CD8-positive, alpha-beta memory T cell (primary cell): ENCODE measurements around the gene ZNF618. TPM values are rescaled to one million over a fixed set of nuclear protein-coding genes. Genes with fewer than 3 reads are reported as not detected.

Experiments used
- CTCF ChIA-PET: fragments of 350-600 bp; sonication (Branson Sonifier 250); formaldehyde crosslinking; loops from one replicate; lab custom pipeline; 2021; ENCODE audit warnings: antibody characterized with exemption; lab: Charles Lee
- POLR2A ChIA-PET: fragments of 350-600 bp; sonication (Branson Sonifier 250); formaldehyde crosslinking; loops from one replicate; lab custom pipeline; 2021; ENCODE audit warnings: antibody characterized with exemption; lab: Charles Lee
- DNase-seq, 5 donors: peaks; one replicate each; pipeline versions ENCODE4 v3.0.0 to v3.0.0-alpha.2; 2020 to 2022; ENCODE audit warnings: mixed read lengths in 1 of 5
- H3K27ac ChIP-seq: one replicate; pipeline ENCODE4 v1.7.0; 2013; ENCODE audit warnings: low read depth, mild to moderate bottlenecking, low read length, moderate library complexity
- H3K27me3 ChIP-seq: 2 replicates; pipeline ENCODE4 v1.7.0; 2013; ENCODE audit warnings: low read length, mild to moderate bottlenecking; ENCODE audit not compliant: insufficient read depth, poor library complexity, severe bottlenecking
- H3K36me3 ChIP-seq: 2 replicates; pipeline ENCODE4 v1.7.0; 2013; ENCODE audit warnings: mild to moderate bottlenecking, low read length, moderate library complexity; ENCODE audit not compliant: insufficient read depth
- H3K4me1 ChIP-seq: 2 replicates; pipeline ENCODE4 v1.7.0; 2013; ENCODE audit warnings: mild to moderate bottlenecking, low read length, moderate library complexity; ENCODE audit not compliant: insufficient read depth
- H3K4me3 ChIP-seq: 2 replicates; pipeline ENCODE4 v1.7.0; 2013; ENCODE audit warnings: mild to moderate bottlenecking, low read length
- H3K9me3 ChIP-seq: 2 replicates; pipeline ENCODE4 v1.7.0; 2013; ENCODE audit warnings: mild to moderate bottlenecking, low read length
- H3K27ac Mint-ChIP-seq, 8 donors: one replicate each; pipeline ENCODE4 v1.8.0; 2020 to 2021; ENCODE audit warnings: mixed read lengths in 8 of 8, mild to moderate bottlenecking in 6 of 8, inconsistent platforms in 3 of 8, moderate library complexity in 3 of 8
- H3K27me3 Mint-ChIP-seq, 2 donors: one replicate each; pipeline ENCODE4 v1.8.0; 2020 to 2021; ENCODE audit warnings: mixed read lengths in 2 of 2, mild to moderate bottlenecking in 1 of 2, moderate library complexity in 1 of 2
- H3K36me3 Mint-ChIP-seq, 3 donors: one replicate each; pipeline ENCODE4 v1.8.0; 2020 to 2021; ENCODE audit warnings: mixed read lengths in 3 of 3, inconsistent platforms in 1 of 3, mild to moderate bottlenecking in 1 of 3
- H3K4me1 Mint-ChIP-seq, 3 donors: one replicate each; pipeline ENCODE4 v1.8.0; 2020 to 2021; ENCODE audit warnings: mixed read lengths in 3 of 3, inconsistent platforms in 1 of 3, mild to moderate bottlenecking in 1 of 3
- H3K4me3 Mint-ChIP-seq, 7 donors: one replicate each; pipeline ENCODE4 v1.8.0; 2020 to 2021; ENCODE audit warnings: mixed read lengths in 7 of 7, mild to moderate bottlenecking in 6 of 7, moderate library complexity in 4 of 7, inconsistent platforms in 2 of 7
- H3K9me3 Mint-ChIP-seq, 5 donors: one replicate each; pipeline ENCODE4 v1.8.0; 2020 to 2022; ENCODE audit warnings: mixed read lengths in 5 of 5, mild to moderate bottlenecking in 3 of 5, moderate library complexity in 2 of 5, inconsistent platforms in 1 of 5
- polyA plus RNA-seq: library from polyadenylated mRNA; unstranded; fragments of 300-500 nt; fragmentation: Illumina TruSeq; gene quantifications from one replicate; pipeline ENCODE4 v1.2.3, GENCODE V29; 2021
- total RNA-seq, 2 experiments: library from RNA; stranded (reverse); gene quantifications; one replicate each; pipeline ENCODE4 v1.2.3, GENCODE V29; 2021

The ZNF618 gene
- total and polyA plus RNA-seq, 3 experiments from 2014 or later: 0.55 to 1.2 (median 0.57) TPM

DNA sequence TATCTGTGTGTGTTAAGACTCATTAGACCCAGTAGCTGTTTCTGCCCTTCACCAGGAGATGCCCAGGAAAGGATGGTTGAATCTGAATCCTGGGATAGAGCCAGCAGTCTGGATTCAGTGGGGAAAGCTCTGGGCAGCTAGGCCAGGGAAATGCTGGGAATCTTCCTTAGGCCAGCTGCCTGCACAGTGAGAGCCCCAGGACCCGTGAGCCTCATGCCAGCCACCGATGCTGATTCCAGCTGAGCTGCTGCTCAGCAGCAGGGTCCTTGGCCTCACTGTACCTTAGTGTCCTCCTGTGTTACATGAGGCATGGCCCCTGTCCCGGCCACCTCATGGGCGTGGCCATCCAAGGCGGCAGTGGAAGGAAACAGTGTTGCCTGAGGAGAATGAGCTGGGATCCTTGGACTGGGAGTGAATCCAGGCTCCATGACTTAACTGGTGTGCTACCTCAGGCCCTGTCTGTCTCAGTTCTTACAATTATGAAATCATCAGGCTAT is 114.9 kb downstream of the ZNF618 start:
- ChIA-PET POLR2A (no interaction called here), CTCF (no interaction called here)
- Mint-ChIP-seq H3K27me3 (peaks cover 0 to 3% of the 10 kb centered on the region in 2 donors), H3K4me3 (no peak overlapping the region), H3K27ac (no peak overlapping the region), H3K4me1 (peaks cover 0 to 15% (median 2%) of the 10 kb centered on the region in 3 donors), H3K36me3 (peaks cover 0 to 9% (median 0%) of the 10 kb centered on the region in 3 donors), H3K9me3 (peaks cover 0 to 3% (median 0%) of the 10 kb centered on the region in 5 donors)
- DNase-seq: no peak
- Histone ChIP-seq H3K9me3 (no peaks in the 10 kb centered on the region), H3K4me1 (no peaks in the 10 kb centered on the region), H3K36me3 (no peaks in the 10 kb centered on the region), H3K27ac (no peak overlapping the region), H3K27me3 (no peaks in the 10 kb centered on the region), H3K4me3 (no peak overlapping the region)

GRCh38 chr9:113991714-113992113 is 115.6 kb downstream of the ZNF618 start:
- POLR2A ChIA-PET: no interaction called here
- Histone ChIP-seq H3K4me3 (no peak overlapping the region), H3K4me1 (no peaks in the 10 kb centered on the region), H3K9me3 (no peaks in the 10 kb centered on the region), H3K27me3 (no peaks in the 10 kb centered on the region), H3K36me3 (no peaks in the 10 kb centered on the region), H3K27ac (no peak overlapping the region)
- CTCF ChIA-PET: no interaction called here
- H3K27ac Mint-ChIP-seq: no peak overlapping the region
- H3K36me3 Mint-ChIP-seq: peaks cover 0 to 9% (median 0%) of the 10 kb centered on the region in 3 donors
- H3K9me3 Mint-ChIP-seq: peaks cover 0 to 3% (median 0%) of the 10 kb centered on the region in 5 donors
- H3K4me1 Mint-ChIP-seq: peaks cover 0 to 15% (median 2%) of the 10 kb centered on the region in 3 donors
- H3K27me3 Mint-ChIP-seq: peaks cover 0 to 3% of the 10 kb centered on the region in 2 donors
- no peak for DNase-seq
- H3K4me3 Mint-ChIP-seq: no peak overlapping the region

- Histone ChIP-seq H3K9me3 (no peaks in the 10 kb centered on the region), H3K4me1 (no peaks in the 10 kb centered on the region), H3K27ac (no peak overlapping the region), H3K36me3 (no peaks in the 10 kb centered on the region), H3K27me3 (no peaks in the 10 kb centered on the region), H3K4me3 (no peak overlapping the region)
- CTCF ChIA-PET: no interaction called here
- peaks cover 0 to 9% (median 0%) of the 10 kb centered on the region in 3 donors for H3K36me3 Mint-ChIP-seq
- POLR2A ChIA-PET: no interaction called here
- no peak for DNase-seq
- peaks cover 0 to 3% of the 10 kb centered on the region in 2 donors for H3K27me3 Mint-ChIP-seq
- no peak overlapping the region for H3K4me3 Mint-ChIP-seq
- no peak overlapping the region for H3K27ac Mint-ChIP-seq
- H3K9me3 Mint-ChIP-seq: peaks cover 0 to 3% (median 0%) of the 10 kb centered on the region in 5 donors
- peaks cover 0 to 15% (median 2%) of the 10 kb centered on the region in 3 donors for H3K4me1 Mint-ChIP-seq
Observed at GRCh38 chr9:113992276-113992951, 116.3 kb downstream of the ZNF618 start.

DNA sequence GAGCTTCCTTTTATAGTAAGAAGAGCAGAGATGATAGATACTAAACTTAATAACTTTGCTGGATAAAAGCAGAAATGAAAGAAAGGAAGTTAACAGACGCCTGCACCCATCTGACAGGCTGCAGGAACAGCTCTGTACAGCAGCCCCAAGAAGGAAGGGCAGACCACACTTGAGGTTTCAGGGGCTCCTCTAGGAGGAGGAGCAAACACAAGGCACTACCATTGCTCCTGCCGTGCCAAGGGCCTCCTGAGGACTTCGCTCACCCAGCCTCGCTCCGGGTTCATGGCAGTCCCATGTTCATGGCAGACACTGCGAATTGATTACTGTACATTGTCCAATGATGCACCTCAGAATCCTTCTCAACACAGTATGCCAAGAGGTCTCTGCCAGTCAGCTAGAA is 116.9 kb downstream of the ZNF618 start:
- Histone ChIP-seq H3K4me3 (no peak overlapping the region), H3K27me3 (no peaks in the 10 kb centered on the region), H3K4me1 (no peaks in the 10 kb centered on the region), H3K36me3 (no peaks in the 10 kb centered on the region), H3K27ac (no peak overlapping the region), H3K9me3 (no peaks in the 10 kb centered on the region)
- peaks cover 0 to 15% (median 2%) of the 10 kb centered on the region in 3 donors for H3K4me1 Mint-ChIP-seq
- H3K27ac Mint-ChIP-seq: no peak overlapping the region
- ChIA-PET POLR2A (no interaction called here), CTCF (no interaction called here)
- no peak for DNase-seq
- H3K4me3 Mint-ChIP-seq: no peak overlapping the region
- peaks cover 0 to 3% (median 0%) of the 10 kb centered on the region in 5 donors for H3K9me3 Mint-ChIP-seq
- peaks cover 0 to 9% (median 0%) of the 10 kb centered on the region in 3 donors for H3K36me3 Mint-ChIP-seq
- peaks cover 0 to 3% of the 10 kb centered on the region in 2 donors for H3K27me3 Mint-ChIP-seq

DNA sequence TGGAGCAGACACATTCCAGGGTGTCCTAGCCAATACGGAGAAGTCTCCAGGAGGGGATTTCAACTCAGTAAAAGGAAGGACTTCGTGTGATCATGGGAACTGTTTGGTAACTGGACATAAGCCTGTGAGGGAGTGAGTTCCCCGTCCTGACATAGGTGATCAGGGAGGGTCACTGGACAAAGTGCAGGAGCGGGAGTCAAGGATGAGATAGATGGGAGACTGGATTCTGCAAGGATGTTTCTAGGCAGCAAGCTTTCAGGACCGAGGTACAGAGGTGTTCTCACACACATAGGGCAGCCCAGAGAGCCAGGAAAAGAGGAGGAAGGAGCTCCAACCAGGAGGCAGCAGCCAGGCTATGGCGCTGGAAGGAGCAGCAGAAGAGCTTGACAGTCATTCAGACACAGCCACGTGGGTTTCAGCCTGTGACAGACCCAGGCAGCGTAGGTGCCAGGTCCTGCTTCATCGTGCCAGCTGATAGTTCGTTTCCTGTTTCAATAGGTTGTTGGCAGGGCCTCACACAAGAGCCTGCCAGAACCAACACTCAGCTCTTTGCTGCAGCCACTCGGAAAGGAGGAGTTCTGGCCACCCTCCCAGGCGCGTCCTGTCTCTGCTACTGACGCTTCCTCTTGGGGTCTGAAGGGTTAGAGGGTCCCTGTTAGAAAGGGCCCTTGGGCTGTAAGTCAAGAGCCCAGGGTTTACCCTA is 117.9 kb downstream of the ZNF618 start:
- POLR2A ChIA-PET: no interaction called here
- Histone ChIP-seq H3K27ac (no peak overlapping the region), H3K4me1 (no peaks in the 10 kb centered on the region), H3K36me3 (no peaks in the 10 kb centered on the region), H3K9me3 (no peaks in the 10 kb centered on the region), H3K27me3 (no peaks in the 10 kb centered on the region), H3K4me3 (no peak overlapping the region)
- CTCF ChIA-PET: no interaction called here
- Mint-ChIP-seq H3K27ac (no peak overlapping the region), H3K9me3 (peaks cover 0 to 3% (median 0%) of the 10 kb centered on the region in 5 donors), H3K36me3 (peaks cover 0 to 6% (median 0%) of the 10 kb centered on the region in 3 donors), H3K27me3 (peaks cover 0 to 3% of the 10 kb centered on the region in 2 donors), H3K4me3 (no peak overlapping the region), H3K4me1 (peaks cover 0 to 15% (median 2%) of the 10 kb centered on the region in 3 donors)
- DNase-seq: no peak

DNA sequence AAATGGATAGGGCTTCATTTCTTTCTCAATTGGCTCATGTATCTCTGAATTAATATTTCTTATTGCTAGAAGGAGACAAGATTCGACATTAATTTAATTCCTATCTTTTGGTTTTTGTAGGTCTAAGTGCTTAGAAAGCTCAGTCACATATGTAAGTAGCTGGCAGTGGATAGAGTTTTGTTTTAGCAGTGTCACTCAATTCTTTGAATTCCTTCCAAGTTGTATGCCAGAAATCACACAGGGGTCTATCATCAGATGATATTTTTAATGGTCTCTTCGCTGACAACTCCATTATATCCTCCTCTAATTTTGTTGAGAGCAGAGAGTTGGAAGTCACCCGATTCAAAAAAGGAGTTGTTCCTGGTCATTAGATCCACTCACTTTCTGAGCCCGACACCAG is 119.3 kb downstream of the ZNF618 start:
- Mint-ChIP-seq H3K36me3 (peaks cover 0 to 2% (median 0%) of the 10 kb centered on the region in 3 donors), H3K4me1 (peaks cover 0 to 15% (median 2%) of the 10 kb centered on the region in 3 donors), H3K9me3 (no peaks in the 10 kb centered on the region), H3K27ac (no peak overlapping the region), H3K4me3 (no peak overlapping the region), H3K27me3 (peaks cover 0 to 3% of the 10 kb centered on the region in 2 donors)
- Histone ChIP-seq H3K27ac (no peak overlapping the region), H3K27me3 (no peaks in the 10 kb centered on the region), H3K9me3 (no peaks in the 10 kb centered on the region), H3K4me1 (no peaks in the 10 kb centered on the region), H3K36me3 (no peaks in the 10 kb centered on the region), H3K4me3 (no peak overlapping the region)
- no peak for DNase-seq
- ChIA-PET POLR2A (no interaction called here), CTCF (interaction anchor here (1.2 kb wide), 1 partner anchor 11 kb away, joined by 3 read pairs; no protein-coding TSS in a partner anchor)

DNA sequence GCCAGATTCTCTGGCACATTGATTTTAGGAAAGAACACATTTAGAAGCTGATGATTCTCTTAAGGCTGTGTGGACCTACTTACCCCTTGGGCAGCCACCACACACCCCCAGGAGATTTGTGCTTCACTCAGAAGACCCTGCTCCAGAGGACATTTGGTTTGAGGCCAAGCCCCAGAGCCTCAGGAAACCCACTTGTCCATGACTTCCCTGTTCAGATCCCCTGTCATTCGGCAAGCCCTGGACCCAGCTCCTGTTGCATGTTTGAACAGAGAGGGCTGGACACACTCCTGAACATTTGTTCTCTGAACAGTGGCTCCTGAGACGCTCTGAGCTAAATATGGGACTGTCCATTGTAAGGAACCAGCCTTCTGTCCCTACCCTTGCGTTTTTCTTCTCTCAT is 119.9 kb downstream of the ZNF618 start:
- POLR2A ChIA-PET: no interaction called here
- no peak overlapping the region for H3K4me3 ChIP-seq

More for the DNA sequence above, 119.9 kb downstream of the ZNF618 start:
- Mint-ChIP-seq H3K27ac (no peak overlapping the region), H3K27me3 (peaks cover 0 to 3% of the 10 kb centered on the region in 2 donors), H3K36me3 (peaks cover 0 to 3% (median 0%) of the 10 kb centered on the region in 3 donors), H3K4me1 (peaks cover 0 to 15% (median 2%) of the 10 kb centered on the region in 3 donors), H3K4me3 (no peak overlapping the region), H3K9me3 (no peaks in the 10 kb centered on the region)
- H3K27me3 ChIP-seq: no peaks in the 10 kb centered on the region
- no peaks in the 10 kb centered on the region for H3K9me3 ChIP-seq
- no peaks in the 10 kb centered on the region for H3K36me3 ChIP-seq
- H3K27ac ChIP-seq: no peak overlapping the region
- no peak for DNase-seq
- CTCF ChIA-PET: interaction anchor here (1.2 kb wide), 1 partner anchor 10 kb away, joined by 3 read pairs; no protein-coding TSS in a partner anchor
- H3K4me1 ChIP-seq: no peaks in the 10 kb centered on the region
